Colonic mucosa (tissue), 4 donors: Measurements from ENCODE around the gene DENND2C. TPM values are rescaled to one million over a fixed set of nuclear protein-coding genes. Genes with fewer than 3 reads are reported as not detected.

Source experiments
- DNase-seq: peaks from one replicate; pipeline ENCODE4 v3.0.0-alpha.2; 2020
- H3K27ac ChIP-seq: fragments of 200-600 bp; one replicate; pipeline ENCODE4 v1.8.0; 2021
- H3K27me3 ChIP-seq: fragments of 200-600 bp; one replicate; pipeline ENCODE4 v1.8.0; 2021
- H3K36me3 ChIP-seq: fragments of 200-600 bp; one replicate; pipeline ENCODE4 v1.8.0; 2021
- H3K4me1 ChIP-seq: fragments of 200-600 bp; one replicate; pipeline ENCODE4 v1.8.0; 2021; ENCODE audit warnings: mild to moderate bottlenecking
- H3K4me3 ChIP-seq: fragments of 200-600 bp; one replicate; pipeline ENCODE4 v1.8.0; 2021
- H3K9ac ChIP-seq, 2 donors: one replicate each; pipeline ENCODE4 v1.7.0; 2013; ENCODE audit warnings: control low read depth in 2 of 2, low read depth in 2 of 2, low read length in 2 of 2
- H3K9me3 ChIP-seq: fragments of 200-600 bp; one replicate; pipeline ENCODE4 v1.8.0; 2021
- CTCF ChIP-seq: fragments of 200-600 bp; IDR thresholded peaks from one replicate; pipeline ENCODE4 v1.8.0; 2022; ENCODE audit warnings: antibody characterized with exemption, mild to moderate bottlenecking
- intact Hi-C: fragments of 100-400 bp; cut with DNase I; formaldehyde crosslinking; loops from one replicate; pipeline ENCODE4 v1.14.1; 2022
- total RNA-seq, 2 donors: library from RNA; stranded (reverse); fragmentation: NEBNext Ultra II Directional in 1 of 2; extraction: Animal tissue kit (Norgen Biotek cat#: 25700) in 1 of 2; gene quantifications; one replicate each; pipeline ENCODE4 v1.2.1, GENCODE V29; 2021
- donor health status: healthy.
- donor health status: DM: no; HTN: no; CAD: no.
- donor health status: DM: no; HTN: no; CAD: no.

The DENND2C gene
- total RNA-seq, 2 donors from 2014 or later = 0.84 to 1.3 TPM

- Histone ChIP-seq H3K9me3 (no peaks in the 10 kb centered on the region), H3K4me3 (peak overlapping the region; percentile 74), H3K27me3 (no peaks in the 10 kb centered on the region)
These were observed 46.1 kb upstream of the DENND2C start for GRCh38 chr1:114715952-114716303.

GRCh38 chr1:114712977-114713376 lies 43.1 kb upstream of the DENND2C start:
- Histone ChIP-seq H3K9ac (peak overlapping the region in 1 of 2 donors; percentile 1), H3K9me3 (no peaks in the 10 kb centered on the region), H3K36me3 (peaks cover 10% of the 10 kb centered on the region), H3K4me1 (peaks cover 17% of the 10 kb centered on the region), H3K27ac (peak overlapping the region; percentile 19), H3K4me3 (no peak overlapping the region), H3K27me3 (no peaks in the 10 kb centered on the region)
- peak; percentile 20 for DNase-seq
- intact Hi-C loops = no loop called here
- TF ChIP-seq CTCF = no peak

More at GRCh38 chr1:114715952-114716303, 46.1 kb upstream of the DENND2C start:
- intact Hi-C loops = loop anchor here (5.0 kb wide), 1 partner anchor 66 kb away; the partner anchor contains the start of gene SIKE1
- no peak for DNase-seq
- TF ChIP-seq CTCF = no peak
- Histone ChIP-seq H3K4me1 (peaks cover 17% of the 10 kb centered on the region), H3K9ac (peak overlapping the region; percentile 87 to 99), H3K36me3 (peaks cover 6% of the 10 kb centered on the region), H3K27ac (peak overlapping the region; percentile 85)

GRCh38 chr1:114710360-114710759 lies 40.5 kb upstream of the DENND2C start:
- Histone ChIP-seq H3K9ac (no peak overlapping the region), H3K36me3 (peaks cover 16% of the 10 kb centered on the region), H3K9me3 (no peaks in the 10 kb centered on the region), H3K4me1 (peaks cover 9% of the 10 kb centered on the region), H3K4me3 (no peak overlapping the region), H3K27ac (no peak overlapping the region), H3K27me3 (no peaks in the 10 kb centered on the region)
- no peak for DNase-seq
- intact Hi-C loops = no loop called here
- TF ChIP-seq CTCF = no peak

GRCh38 chr1:114707604-114708003 lies 37.8 kb upstream of the DENND2C start:
- intact Hi-C loops = no loop called here
- no peak for DNase-seq
- no peaks in the 10 kb centered on the region for H3K9me3 ChIP-seq
- H3K36me3 ChIP-seq = peaks cover 16% of the 10 kb centered on the region
- no peak overlapping the region for H3K27ac ChIP-seq
- H3K4me3 ChIP-seq = no peak overlapping the region
- no peak for TF ChIP-seq CTCF
- no peak overlapping the region for H3K9ac ChIP-seq
- peaks cover 2% of the 10 kb centered on the region for H3K4me1 ChIP-seq
- no peaks in the 10 kb centered on the region for H3K27me3 ChIP-seq

GRCh38 chr1:114703242-114703641 lies 33.4 kb upstream of the DENND2C start:
- Histone ChIP-seq H3K27ac (no peak overlapping the region), H3K36me3 (peaks cover 6% of the 10 kb centered on the region), H3K9me3 (no peaks in the 10 kb centered on the region), H3K4me3 (no peak overlapping the region), H3K27me3 (no peaks in the 10 kb centered on the region), H3K9ac (no peak overlapping the region), H3K4me1 (no peaks in the 10 kb centered on the region)
- DNase-seq = no peak
- intact Hi-C loops = no loop called here
- TF ChIP-seq CTCF = no peak
